Keratinocyte (primary cell): ENCODE measurements around the gene PRKN. TPM values are rescaled to one million over a fixed set of nuclear protein-coding genes. Genes with fewer than 3 reads are reported as not detected.

Experiments used
- DNase-seq: peaks from one replicate; pipeline ENCODE4 v3.0.0-alpha.2; 2011; ENCODE audit warnings: low read depth, missing footprints, low spot score
- FAIRE-seq: peaks from 2 replicates; lab custom pipeline; 2011; peaks lifted over from hg19 to GRCh38; lab: Jason Lieb, UNC
- H2AFZ ChIP-seq: 2 replicates; pipeline ENCODE4 v1.6.0; 2012; ENCODE audit warnings: low read length, control low read depth, inconsistent platforms; ENCODE audit not compliant: control insufficient read depth
- H3K27ac ChIP-seq: 2 replicates; pipeline ENCODE4 v1.5.1; 2011; ENCODE audit warnings: low read length; ENCODE audit not compliant: control insufficient read depth, insufficient read depth
- H3K27me3 ChIP-seq: 3 replicates; pipeline ENCODE4 v1.6.0; 2011; ENCODE audit warnings: low read length; ENCODE audit not compliant: control insufficient read depth, insufficient read depth; ENCODE audit errors: extremely low read depth
- H3K36me3 ChIP-seq, 2 experiments: 2 replicates in 1 of 2; 3 replicates in 1 of 2; pipeline ENCODE4 v1.5.1; 2011; ENCODE audit warnings: low read length in 2 of 2, mild to moderate bottlenecking in 1 of 2; ENCODE audit not compliant: control insufficient read depth in 2 of 2, insufficient read depth in 2 of 2; ENCODE audit errors: extremely low read depth in 1 of 2
- H3K4me1 ChIP-seq: 3 replicates; pipeline ENCODE4 v1.5.1; 2011; ENCODE audit warnings: low read length; ENCODE audit not compliant: control insufficient read depth, insufficient read depth; ENCODE audit errors: extremely low read depth
- H3K4me2 ChIP-seq: 3 replicates; pipeline ENCODE4 v1.6.0; 2011; ENCODE audit warnings: low read depth, low read length; ENCODE audit not compliant: control insufficient read depth, insufficient read depth; ENCODE audit errors: extremely low read depth
- H3K4me3 ChIP-seq, 3 experiments: fragments of 200-600 bp in 1 of 3; sonication (generic) in 1 of 3; 2 replicates in 2 of 3; 3 replicates in 1 of 3; pipeline ENCODE4 v1.5.1; 2011 to 2016; ENCODE audit warnings: low read length in 3 of 3, mild to moderate bottlenecking in 3 of 3, control low read depth in 2 of 3, inconsistent platforms in 1 of 3, low read depth in 1 of 3, mixed read lengths in 1 of 3, mixed run types in 1 of 3, moderate library complexity in 1 of 3; ENCODE audit not compliant: control insufficient read depth in 2 of 3, insufficient read depth in 2 of 3; ENCODE audit errors: extremely low read depth in 1 of 3
- H3K79me2 ChIP-seq: 2 replicates; pipeline ENCODE4 v1.6.0; 2012; ENCODE audit warnings: low read length; ENCODE audit not compliant: control insufficient read depth, insufficient read depth
- H3K9ac ChIP-seq: 3 replicates; pipeline ENCODE4 v1.6.0; 2011; ENCODE audit warnings: low read length; ENCODE audit not compliant: control insufficient read depth, insufficient read depth; ENCODE audit errors: extremely low read depth
- H3K9me1 ChIP-seq: 3 replicates; pipeline ENCODE4 v1.6.0; 2011; ENCODE audit warnings: low read length; ENCODE audit not compliant: control insufficient read depth, insufficient read depth; ENCODE audit errors: extremely low read depth
- H3K9me3 ChIP-seq: 2 replicates; pipeline ENCODE4 v1.5.1; 2012; ENCODE audit warnings: low read depth, low read length; ENCODE audit not compliant: control insufficient read depth
- H4K20me1 ChIP-seq: 3 replicates; pipeline ENCODE4 v1.6.0; 2011; ENCODE audit warnings: low read length; ENCODE audit not compliant: control insufficient read depth, insufficient read depth; ENCODE audit errors: extremely low read depth
- EZH2 ChIP-seq: IDR thresholded peaks from one replicate; pipeline ENCODE4 v1.6.1; 2012; ENCODE audit warnings: inconsistent platforms, mild to moderate bottlenecking, low read length, moderate library complexity
- dilution Hi-C: fragments of 300-500 bp; cut with MboI; formaldehyde crosslinking; loops from one replicate; pipeline ENCODE4 v1.7.0; 2020; ENCODE audit warnings: low sequenced_read_pairs; ENCODE audit not compliant: extremely low pct_ligation_motif_present
- polyA plus RNA-seq, 5 experiments: library from polyadenylated mRNA; depleted of rRNA in 3 of 5; stranded (reverse) in 3 of 5; stranded (forward) in 1 of 5; unstranded in 1 of 5; fragments of >200 nt; gene quantifications; 1 replicate in 1 of 5; 2 replicates in 3 of 5; 3 replicates in 1 of 5; pipeline versions ENCODE4 v1.2.1 to v1.2.3, GENCODE V29; 2011 to 2012; ENCODE audit warnings: missing spikeins in 2 of 5, low read depth in 1 of 5, low replicate concordance in 1 of 5
- TF ChIP-seq, protein P1 (sequence below), 3 experiments: IDR thresholded peaks in 1 of 3; conservative IDR thresholded peaks in 1 of 3; optimal IDR thresholded peaks in 1 of 3; 2 replicates in 2 of 3; 3 replicates in 1 of 3; pipeline versions ENCODE3 to v1.5.1; 2011; ENCODE audit warnings: low read length in 3 of 3, mild to moderate bottlenecking in 3 of 3, moderate library complexity in 2 of 3, control low read depth in 1 of 3, inconsistent platforms in 1 of 3; ENCODE audit not compliant: insufficient read depth in 2 of 3; ENCODE audit errors: extremely low read depth in 1 of 3

Gene PRKN
- polyA plus RNA-seq, 1 donor (not counting 4 experiments of a cell fraction or from before 2014, with no cell fraction given), result 0.67 TPM

GRCh38 chr6:161414707-161415106 lies 1312.9 kb downstream of the PRKN start:
- no peaks in the 10 kb centered on the region for H3K36me3 ChIP-seq
- dilution Hi-C loops, result no loop called here
- no peak overlapping the region for H3K4me3 ChIP-seq
- no peak for TF ChIP-seq EZH2
- TF ChIP-seq, protein P1, sequence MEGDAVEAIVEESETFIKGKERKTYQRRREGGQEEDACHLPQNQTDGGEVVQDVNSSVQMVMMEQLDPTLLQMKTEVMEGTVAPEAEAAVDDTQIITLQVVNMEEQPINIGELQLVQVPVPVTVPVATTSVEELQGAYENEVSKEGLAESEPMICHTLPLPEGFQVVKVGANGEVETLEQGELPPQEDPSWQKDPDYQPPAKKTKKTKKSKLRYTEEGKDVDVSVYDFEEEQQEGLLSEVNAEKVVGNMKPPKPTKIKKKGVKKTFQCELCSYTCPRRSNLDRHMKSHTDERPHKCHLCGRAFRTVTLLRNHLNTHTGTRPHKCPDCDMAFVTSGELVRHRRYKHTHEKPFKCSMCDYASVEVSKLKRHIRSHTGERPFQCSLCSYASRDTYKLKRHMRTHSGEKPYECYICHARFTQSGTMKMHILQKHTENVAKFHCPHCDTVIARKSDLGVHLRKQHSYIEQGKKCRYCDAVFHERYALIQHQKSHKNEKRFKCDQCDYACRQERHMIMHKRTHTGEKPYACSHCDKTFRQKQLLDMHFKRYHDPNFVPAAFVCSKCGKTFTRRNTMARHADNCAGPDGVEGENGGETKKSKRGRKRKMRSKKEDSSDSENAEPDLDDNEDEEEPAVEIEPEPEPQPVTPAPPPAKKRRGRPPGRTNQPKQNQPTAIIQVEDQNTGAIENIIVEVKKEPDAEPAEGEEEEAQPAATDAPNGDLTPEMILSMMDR (optimal IDR thresholded peaks at IDR 0.05 in 1 of 3, IDR thresholded peaks at IDR 0.05 in 1 of 3, conservative IDR thresholded peaks at IDR 0.05 in 1 of 3; ENCODE audit: extremely low read depth in 1 of 3, insufficient read depth in 2 of 3, low read length in 3 of 3), result no peak
- no peak overlapping the region for H2AFZ ChIP-seq
- no peaks in the 10 kb centered on the region for H3K9me3 ChIP-seq
- no peaks in the 10 kb centered on the region for H3K79me2 ChIP-seq
- H4K20me1 ChIP-seq, result no peaks in the 10 kb centered on the region
- H3K9ac ChIP-seq, result no peak overlapping the region
- DNase-seq (no peak), FAIRE-seq (no peak)
- no peaks in the 10 kb centered on the region for H3K9me1 ChIP-seq
- H3K4me1 ChIP-seq, result no peaks in the 10 kb centered on the region
- peaks cover 3% of the 10 kb centered on the region for H3K27me3 ChIP-seq
- H3K27ac ChIP-seq, result no peak overlapping the region
- no peak overlapping the region for H3K4me2 ChIP-seq

DNA sequence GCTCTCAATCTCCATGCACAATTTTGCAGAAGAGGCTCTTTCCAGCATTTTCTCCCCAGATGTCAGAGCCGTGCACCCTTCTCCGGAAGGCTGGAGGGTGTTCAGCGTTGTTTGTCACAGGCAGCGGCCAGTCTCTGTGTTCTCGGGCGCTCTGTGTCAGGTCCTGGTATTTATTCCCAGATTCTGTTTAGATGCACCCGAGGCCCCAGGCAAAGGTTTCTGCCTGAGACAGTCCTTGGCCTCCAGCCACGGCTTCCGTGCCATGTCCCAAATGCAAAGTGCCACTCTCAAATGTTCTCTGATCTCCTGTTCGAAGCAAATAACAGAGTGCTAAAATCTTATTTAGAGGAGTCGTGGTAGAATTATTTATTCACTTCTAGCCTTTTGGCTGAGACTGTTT lies 1313.4 kb downstream of the PRKN start:
- no peaks in the 10 kb centered on the region for H3K36me3 ChIP-seq
- no peak overlapping the region for H2AFZ ChIP-seq
- no peak overlapping the region for H3K4me2 ChIP-seq
- H3K4me3 ChIP-seq, result no peak overlapping the region
- no peak overlapping the region for H3K9ac ChIP-seq
- H3K79me2 ChIP-seq, result no peaks in the 10 kb centered on the region
- no peaks in the 10 kb centered on the region for H3K9me1 ChIP-seq
- H3K4me1 ChIP-seq, result no peaks in the 10 kb centered on the region
- TF ChIP-seq EZH2, result no peak
- TF ChIP-seq, protein P1 (optimal IDR thresholded peaks at IDR 0.05 in 1 of 3, IDR thresholded peaks at IDR 0.05 in 1 of 3, conservative IDR thresholded peaks at IDR 0.05 in 1 of 3; ENCODE audit: extremely low read depth in 1 of 3, insufficient read depth in 2 of 3, low read length in 3 of 3), result no peak
- no peak overlapping the region for H3K27ac ChIP-seq
- DNase-seq (no peak), FAIRE-seq (no peak)
- peaks cover 3% of the 10 kb centered on the region for H3K27me3 ChIP-seq
- no peaks in the 10 kb centered on the region for H4K20me1 ChIP-seq
- H3K9me3 ChIP-seq, result no peaks in the 10 kb centered on the region
- dilution Hi-C loops, result no loop called here
